Activated CD4-positive, alpha-beta T cell treated with anti-CD3 and anti-CD28 coated beads, Interleukin-2, amount 10 ng/mL, durations not matched to agents 24 days and 14 days (primary cell): Measurements from ENCODE around the gene GON4L. TPM values are rescaled to one million over a fixed set of nuclear protein-coding genes. Genes with fewer than 3 reads are reported as not detected.
"Not testable (repeated sequence)": the region's sequence is repeated elsewhere in the genome, so short reads cannot be mapped to it uniquely, and the experiment has no call there.

Source experiments
- DNase-seq: peaks from one replicate; pipeline ENCODE4 v3.0.0; 2022
- H3K27ac Mint-ChIP-seq: one replicate; pipeline ENCODE4 v1.8.0; 2022; ENCODE audit warnings: mild to moderate bottlenecking, mixed read lengths
- H3K27me3 Mint-ChIP-seq: one replicate; pipeline ENCODE4 v1.8.0; 2022; ENCODE audit warnings: mixed read lengths
- H3K36me3 Mint-ChIP-seq: one replicate; pipeline ENCODE4 v1.8.0; 2022; ENCODE audit warnings: low read depth, mild to moderate bottlenecking, mixed read lengths
- H3K4me1 Mint-ChIP-seq: one replicate; pipeline ENCODE4 v1.8.0; 2021; ENCODE audit warnings: mixed read lengths
- H3K4me3 Mint-ChIP-seq: one replicate; pipeline ENCODE4 v1.8.0; 2022; ENCODE audit warnings: mild to moderate bottlenecking, moderate library complexity, mixed read lengths
- H3K9me3 Mint-ChIP-seq: one replicate; pipeline ENCODE4 v1.8.0; 2021; ENCODE audit warnings: mixed read lengths
- intact Hi-C: fragments of 100-400 bp; cut with micrococcal nuclease; formaldehyde crosslinking; loops from one replicate; pipeline ENCODE4 v1.15.1; 2023
- total RNA-seq: library from RNA; stranded (reverse); gene quantifications from 2 replicates; pipeline ENCODE4 v1.2.3, GENCODE V29; 2022

Gene GON4L
- total RNA-seq, 1 donor from 2014 or later = 63.2 TPM

DNA sequence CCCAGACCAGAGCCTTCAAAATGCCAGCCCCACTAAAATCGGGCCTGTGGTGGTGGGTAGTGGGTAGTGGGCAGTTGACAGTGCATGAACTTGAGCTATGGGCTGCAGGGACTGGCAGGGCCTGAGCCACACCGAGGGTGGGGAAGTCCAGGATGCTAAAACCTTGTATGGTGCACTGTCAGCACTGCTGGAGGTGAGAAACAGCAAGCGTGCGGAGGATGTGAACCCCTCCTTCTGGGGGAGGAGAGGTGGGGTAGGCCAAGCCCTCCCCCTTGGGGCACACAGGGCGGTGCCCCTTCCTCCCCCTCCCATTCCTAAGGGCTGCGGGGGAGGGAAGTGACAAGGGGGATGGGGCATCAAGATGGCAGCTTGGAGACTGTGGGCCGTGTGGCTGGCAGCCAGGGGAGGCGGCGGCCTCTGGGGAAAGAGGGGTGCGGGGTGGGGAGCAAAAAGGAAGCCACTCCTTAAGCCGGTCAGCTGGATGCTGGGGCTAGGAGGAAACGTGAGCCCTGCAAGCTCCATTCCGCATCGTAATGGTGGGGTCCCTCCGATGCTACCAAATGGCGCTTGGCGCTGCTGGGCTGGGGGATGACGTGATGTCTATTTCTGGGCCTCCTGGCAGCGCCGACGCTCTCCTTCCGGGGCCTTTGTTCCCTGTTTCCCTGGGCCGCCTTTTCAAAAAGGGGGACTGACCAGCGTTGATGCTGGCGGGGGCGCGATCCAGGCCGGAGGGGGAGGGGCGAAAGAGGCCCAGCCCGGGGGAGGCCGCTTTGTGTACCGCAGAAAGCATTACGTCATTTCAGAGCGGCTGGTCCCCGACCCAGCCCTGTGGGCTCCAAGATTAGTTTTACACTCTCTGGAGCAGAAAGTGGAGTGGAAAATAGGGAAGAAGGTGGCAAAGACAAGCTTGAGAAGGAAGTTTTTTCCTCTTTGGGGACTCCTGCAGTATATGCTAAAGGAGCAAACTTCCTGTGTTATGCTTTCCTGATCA, 3.2 kb upstream of the GON4L start:
- intact Hi-C loops = loop anchor here (1.0 to 5.0 kb wide), 6 partner anchors 74 to 598 kb away; partner anchors contain the start of genes ARHGEF2, DAP3, KHDC4 and LAMTOR2
- peaks cover 36% of the 10 kb centered on the region for H3K4me1 Mint-ChIP-seq
- peaks cover 15% of the 10 kb centered on the region for H3K36me3 Mint-ChIP-seq
- H3K9me3 Mint-ChIP-seq = no peaks in the 10 kb centered on the region
- H3K27ac Mint-ChIP-seq = peak overlapping the region; percentile 95
- peak overlapping the region; percentile 90 for H3K4me3 Mint-ChIP-seq
- no peaks in the 10 kb centered on the region for H3K27me3 Mint-ChIP-seq
- peak; percentile 90 for DNase-seq

DNA sequence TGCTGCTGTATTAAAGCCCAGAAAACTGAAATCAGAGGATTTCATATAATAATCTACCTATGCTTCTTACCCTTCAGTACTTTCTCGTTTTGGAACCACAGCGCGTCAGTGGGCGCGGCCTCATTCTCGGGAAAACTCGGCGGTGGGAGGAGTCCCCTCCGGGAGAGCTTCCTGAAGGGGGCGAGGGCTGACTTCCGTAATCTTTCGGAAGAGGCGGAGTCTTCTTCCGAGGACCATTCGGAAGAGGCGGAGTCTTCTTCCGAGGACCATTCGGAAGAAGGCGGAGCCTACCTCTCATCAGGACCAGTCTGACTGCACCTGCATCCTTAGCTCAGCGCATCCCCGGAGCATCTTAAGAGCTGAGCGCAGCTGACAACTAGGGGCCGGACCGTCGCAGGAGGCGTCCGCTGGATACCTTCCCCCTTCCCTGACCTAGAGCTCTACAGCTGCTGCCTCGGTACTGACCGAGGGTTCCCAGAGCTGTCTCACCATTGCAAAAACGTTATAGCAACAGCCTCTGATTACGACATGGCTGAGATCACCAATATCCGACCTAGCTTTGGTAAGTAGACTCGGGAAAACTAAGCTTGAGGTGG, 2.3 kb upstream of the GON4L start, which contains the start of gene SYT11:
SYT11 (plus strand) TSS at position 334 of the 596 bp plus-strand sequence; CDS start at position 529, 195 bp downstream.
- intact Hi-C loops = loop anchor here (1.0 to 5.0 kb wide), 6 partner anchors 75 to 597 kb away; partner anchors contain the start of genes ARHGEF2, DAP3, KHDC4 and LAMTOR2
- peak within 1 kb of the TSS; percentile 90 for H3K4me3 Mint-ChIP-seq
- DNase-seq = peak; percentile 98
- H3K27ac Mint-ChIP-seq = peak within 1 kb of the TSS; percentile 95
- H3K9me3 Mint-ChIP-seq = no peaks in the 10 kb centered on the region
- no peaks in the 10 kb centered on the region for H3K27me3 Mint-ChIP-seq
- peaks cover 36% of the 10 kb centered on the region for H3K4me1 Mint-ChIP-seq
- H3K36me3 Mint-ChIP-seq = peaks cover 21% of the 10 kb centered on the region

DNA sequence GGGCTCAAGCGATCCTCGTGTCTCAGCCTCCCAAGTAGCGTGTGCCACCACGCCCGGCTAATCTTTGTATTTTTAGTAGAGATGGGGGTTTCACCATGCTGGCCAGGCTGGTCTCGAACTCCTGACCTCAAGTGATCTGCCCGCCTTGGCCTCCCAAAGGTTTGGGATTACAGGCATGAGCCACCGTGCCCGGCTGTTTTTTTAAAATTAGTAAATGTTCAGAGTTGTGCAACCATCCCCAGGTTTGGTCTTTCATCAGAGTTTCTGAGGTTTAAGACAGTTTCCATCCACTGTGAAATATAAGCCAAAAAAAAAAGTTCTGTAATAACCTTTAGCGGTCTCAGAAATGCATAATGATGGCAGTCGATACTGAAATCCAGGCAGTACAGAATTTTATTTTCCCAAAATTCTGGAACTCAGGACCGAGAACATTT, 1.8 kb upstream of the GON4L start:
- intact Hi-C loops = loop anchor here (1.0 to 5.0 kb wide), 6 partner anchors 75 to 597 kb away; partner anchors contain the start of genes ARHGEF2, DAP3, KHDC4 and LAMTOR2
- Mint-ChIP-seq H3K27me3 (no peaks in the 10 kb centered on the region), H3K9me3 (no peaks in the 10 kb centered on the region), H3K36me3 (peaks cover 21% of the 10 kb centered on the region), H3K4me1 (peaks cover 36% of the 10 kb centered on the region), H3K4me3 (peak overlapping the region; percentile 90), H3K27ac (peak overlapping the region; percentile 95)
- DNase-seq = no peak

DNA sequence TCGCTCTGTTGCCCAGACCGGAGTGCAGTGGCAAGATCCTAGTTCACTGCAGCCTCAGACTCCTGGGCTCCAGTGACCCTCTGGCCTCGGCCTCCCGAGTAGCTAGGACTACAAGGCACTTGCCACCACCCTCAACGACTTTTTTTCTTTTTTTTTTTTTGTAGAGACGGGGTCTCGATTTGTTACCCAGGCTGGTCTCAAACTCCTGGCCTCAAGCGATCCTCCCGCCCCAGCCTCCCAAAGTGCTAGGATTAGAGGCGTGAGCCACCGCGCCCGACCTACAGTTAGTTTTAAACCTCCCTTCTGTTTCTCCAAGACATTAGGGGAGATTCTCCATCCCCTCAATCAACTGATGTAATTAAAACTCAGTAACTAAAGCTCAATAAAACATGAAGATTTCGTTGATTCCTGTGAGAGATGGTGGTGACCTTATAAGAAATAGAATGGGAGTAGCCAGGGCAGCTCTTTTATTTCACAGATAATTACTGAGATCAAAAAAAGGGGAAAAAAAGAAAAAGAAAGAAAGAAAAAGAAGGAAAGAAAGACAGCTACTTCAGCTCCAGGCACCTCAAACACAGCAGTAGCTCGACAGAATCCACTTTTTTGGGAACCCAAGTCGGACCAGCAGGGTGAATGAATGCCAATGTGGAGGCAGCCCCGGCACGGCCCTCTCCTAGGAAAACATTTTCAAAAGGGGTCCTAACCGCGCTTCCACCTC, 598 bp downstream of the GON4L start:
- intact Hi-C loops = loop anchor here (5.0 kb wide), 2 partner anchors 121 to 169 kb away; partner anchors contain the start of genes ARHGEF2, DAP3 and YY1AP1
- Mint-ChIP-seq H3K9me3 (no peaks in the 10 kb centered on the region), H3K27ac (peak overlapping the region; percentile 96), H3K36me3 (peaks cover 36% of the 10 kb centered on the region), H3K4me1 (peaks cover 43% of the 10 kb centered on the region), H3K4me3 (peak overlapping the region; percentile 99), H3K27me3 (no peaks in the 10 kb centered on the region)
- no peak for DNase-seq

DNA sequence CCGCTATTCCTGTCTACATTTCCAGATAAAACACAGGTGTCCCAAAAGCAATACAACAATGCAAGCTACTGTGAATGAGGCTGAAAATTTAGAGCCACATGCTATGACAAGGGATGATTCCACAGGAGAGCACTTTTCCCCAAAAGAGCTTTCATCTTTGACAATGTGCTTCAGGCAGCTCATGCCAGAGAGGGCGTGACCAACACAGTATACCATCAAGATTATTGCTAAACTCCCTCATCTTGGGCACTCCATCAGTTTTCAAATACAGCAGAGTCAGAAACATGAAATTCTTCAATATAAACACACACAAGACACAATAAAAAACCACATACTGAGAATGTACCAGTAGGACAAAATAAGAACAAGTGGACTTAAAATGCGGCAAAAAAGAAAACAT, 6.7 kb downstream of the GON4L start:
- intact Hi-C loops = no loop called here
- Mint-ChIP-seq H3K27ac (peak overlapping the region; percentile 1), H3K4me1 (peaks cover 30% of the 10 kb centered on the region), H3K4me3 (peak overlapping the region; percentile 12), H3K36me3 (peaks cover 65% of the 10 kb centered on the region), H3K9me3 (no peaks in the 10 kb centered on the region), H3K27me3 (no peaks in the 10 kb centered on the region)
- no peak for DNase-seq

DNA sequence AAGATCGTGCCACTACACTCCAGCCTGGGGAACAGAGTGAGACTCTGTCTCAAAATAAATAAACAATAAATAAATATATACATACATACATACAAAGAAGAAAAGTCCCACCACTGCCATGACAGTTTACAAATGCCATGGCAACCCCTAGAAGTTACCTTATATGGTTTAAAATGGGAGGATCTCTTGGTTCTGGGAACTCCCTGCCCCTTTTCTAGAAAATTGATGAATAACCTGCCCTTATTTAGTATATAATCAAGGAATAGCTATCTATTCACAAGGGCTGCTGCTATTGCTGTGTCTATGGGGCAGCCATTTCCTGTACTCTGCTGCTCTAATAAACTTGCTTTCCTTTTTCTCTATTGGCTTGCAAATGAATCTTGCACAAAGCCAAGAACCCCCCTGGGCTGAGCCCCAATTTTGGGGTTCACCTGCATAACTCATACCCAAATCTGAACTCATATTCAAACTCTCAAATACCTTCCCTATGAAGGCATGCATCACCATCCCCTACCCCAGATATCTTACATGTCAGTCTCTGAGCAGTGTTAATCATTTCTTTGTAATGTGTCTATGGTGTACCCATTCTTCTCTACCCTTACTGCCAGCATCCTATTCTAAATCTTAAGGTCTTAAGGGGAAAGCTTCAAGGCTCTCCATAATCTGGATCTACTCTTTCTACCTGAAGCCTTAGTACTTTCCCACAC, 9.0 kb downstream of the GON4L start:
- intact Hi-C loops = no loop called here
- Mint-ChIP-seq H3K27ac (peak overlapping the region; percentile 79), H3K36me3 (peaks cover 70% of the 10 kb centered on the region), H3K27me3 (no peaks in the 10 kb centered on the region), H3K4me3 (peak overlapping the region; percentile 67), H3K4me1 (peaks cover 41% of the 10 kb centered on the region), H3K9me3 (no peaks in the 10 kb centered on the region)
- peak; percentile 67 for DNase-seq

DNA sequence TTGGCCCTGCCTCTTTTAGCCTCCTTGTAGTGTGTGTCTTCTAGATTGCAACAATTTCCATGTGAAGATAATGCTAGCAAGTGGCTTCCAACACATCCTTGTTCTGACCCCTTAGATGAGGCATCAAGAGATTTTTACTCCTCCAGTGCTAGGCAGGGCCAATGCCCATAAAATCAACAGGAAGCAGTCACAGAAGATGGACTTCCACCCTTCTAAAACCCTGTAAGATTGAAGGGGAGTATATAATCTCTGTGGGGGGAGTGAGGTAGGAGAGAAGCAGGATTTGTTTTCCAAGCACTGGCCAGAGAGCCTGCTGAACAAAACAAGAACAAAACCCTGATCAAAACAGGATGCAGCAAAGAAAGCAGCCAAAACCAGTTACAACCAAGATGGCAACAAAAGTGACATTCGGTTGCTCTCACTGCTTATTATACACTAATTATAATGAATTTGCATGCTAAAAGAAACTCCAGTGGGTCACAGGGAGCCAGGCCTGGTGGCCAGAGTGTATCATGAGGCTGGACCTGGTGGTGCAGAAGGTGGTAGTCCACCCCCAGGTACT, 12.1 kb downstream of the GON4L start:
- DNase-seq = no peak
- H3K36me3 Mint-ChIP-seq = peaks cover 58% of the 10 kb centered on the region
- intact Hi-C loops = no loop called here
- no peaks in the 10 kb centered on the region for H3K9me3 Mint-ChIP-seq
- peaks cover 33% of the 10 kb centered on the region for H3K4me1 Mint-ChIP-seq
- H3K4me3 Mint-ChIP-seq = no peak overlapping the region
- H3K27ac Mint-ChIP-seq = peak overlapping the region; percentile 54
- H3K27me3 Mint-ChIP-seq = no peaks in the 10 kb centered on the region

DNA sequence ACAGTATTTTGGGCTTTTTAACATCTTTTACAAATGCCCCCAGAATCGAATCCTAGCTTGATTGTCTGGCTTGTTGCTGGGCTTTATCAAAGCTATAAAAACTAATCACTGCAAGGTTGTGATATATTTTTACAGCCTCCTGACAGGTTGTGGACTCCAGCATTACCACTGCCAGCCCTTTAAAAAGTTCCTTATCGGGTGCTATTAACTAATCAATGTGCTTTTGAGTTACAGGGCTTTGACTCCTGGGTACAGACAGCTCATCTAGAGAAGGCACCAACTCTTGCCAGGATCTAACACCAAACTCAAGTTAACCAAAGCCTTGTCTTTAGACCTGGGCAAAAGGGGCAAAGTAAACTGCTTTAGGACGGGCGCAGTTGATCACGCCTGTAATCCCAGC, 16.6 kb downstream of the GON4L start:
- intact Hi-C loops = no loop called here
- no peak for DNase-seq
- H3K4me1 Mint-ChIP-seq = peaks cover 35% of the 10 kb centered on the region
- H3K27ac Mint-ChIP-seq = no peak overlapping the region
- H3K27me3 Mint-ChIP-seq = no peaks in the 10 kb centered on the region
- H3K4me3 Mint-ChIP-seq = no peak overlapping the region
- H3K9me3 Mint-ChIP-seq = peaks cover 4% of the 10 kb centered on the region
- H3K36me3 Mint-ChIP-seq = peaks cover 47% of the 10 kb centered on the region

DNA sequence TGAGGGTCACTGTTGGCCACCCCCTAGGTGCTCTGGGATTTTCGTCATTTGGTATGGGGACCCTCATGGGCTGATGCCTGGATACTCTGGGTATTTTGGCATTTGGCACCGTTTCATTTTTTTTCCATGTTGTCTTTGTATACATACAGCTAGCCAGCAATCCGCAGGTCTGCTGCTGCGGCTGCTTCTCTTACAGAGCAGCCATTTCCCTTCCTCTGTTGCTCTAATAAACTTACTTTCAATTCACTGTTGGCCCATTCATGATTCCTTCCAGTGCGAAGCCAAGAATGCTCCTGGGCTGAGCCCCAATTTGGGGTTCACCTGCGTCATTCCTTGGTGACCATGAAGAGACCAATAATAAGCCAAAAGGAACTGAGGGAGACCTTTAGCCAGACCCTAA, 21.5 kb downstream of the GON4L start:
- Mint-ChIP-seq H3K4me3 (no peak overlapping the region), H3K27me3 (no peaks in the 10 kb centered on the region), H3K4me1 (peaks cover 31% of the 10 kb centered on the region), H3K27ac (no peak overlapping the region), H3K36me3 (peaks cover 32% of the 10 kb centered on the region), H3K9me3 (peaks cover 4% of the 10 kb centered on the region)
- intact Hi-C loops = no loop called here
- DNase-seq = no peak

DNA sequence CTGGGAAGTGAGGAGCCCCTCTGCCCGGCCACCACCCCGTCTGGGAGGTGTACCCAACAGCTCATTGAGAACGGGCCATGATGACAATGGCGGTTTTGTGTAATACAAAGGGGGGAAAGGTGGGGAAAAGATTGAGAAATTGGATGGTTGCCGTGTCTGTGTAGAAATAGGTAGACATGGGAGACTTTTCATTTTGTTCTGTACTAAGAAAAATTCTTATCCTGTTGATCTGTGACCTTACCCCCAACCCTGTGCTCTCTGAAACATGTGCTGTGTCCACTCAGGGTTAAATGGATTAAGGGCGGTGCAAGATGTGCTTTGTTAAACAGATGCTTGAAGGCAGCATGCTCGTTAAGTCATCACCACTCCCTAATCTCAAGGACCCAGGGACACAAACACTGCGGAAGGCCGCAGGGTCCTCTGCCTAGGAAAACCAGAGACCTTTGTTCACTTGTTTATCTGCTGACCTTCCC, 22.1 kb downstream of the GON4L start:
- H3K4me3 Mint-ChIP-seq, H3K27ac Mint-ChIP-seq, H3K27me3 Mint-ChIP-seq, H3K9me3 Mint-ChIP-seq, DNase-seq, intact Hi-C loops: not testable (repeated sequence)
- Mint-ChIP-seq H3K4me1 (peaks cover 31% of the 10 kb centered on the region), H3K36me3 (peaks cover 30% of the 10 kb centered on the region)

DNA sequence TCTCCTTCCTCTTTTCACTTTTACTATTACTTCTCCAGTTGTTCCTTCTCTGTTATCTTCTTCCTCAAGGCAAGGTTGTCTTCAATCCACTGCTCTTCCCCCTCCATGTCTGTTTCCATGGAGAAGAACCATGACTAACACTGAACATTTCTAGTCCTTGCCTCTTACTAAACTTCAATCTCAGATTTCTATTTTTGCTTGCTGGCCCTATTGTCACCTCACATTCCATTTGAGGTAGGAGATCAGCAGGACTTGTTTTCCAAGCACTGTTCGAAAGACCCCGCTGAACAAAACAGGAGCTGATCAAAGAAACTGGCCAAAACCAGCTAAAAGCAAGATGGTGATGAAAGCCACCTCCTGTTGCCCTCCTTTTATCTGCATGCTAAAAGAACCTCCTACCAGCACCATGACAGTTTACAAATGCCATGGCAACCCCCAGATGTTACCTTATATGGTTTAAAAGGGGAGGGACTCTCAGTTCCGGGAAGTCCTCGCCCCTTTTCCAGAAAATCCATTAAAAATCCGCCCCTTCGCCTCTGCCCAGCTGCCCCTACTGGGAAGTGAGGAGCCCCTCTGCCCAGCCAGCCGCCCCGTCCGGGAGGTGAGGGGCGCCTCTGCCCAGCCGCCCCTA, 22.6 kb downstream of the GON4L start:
- no peak overlapping the region for H3K27ac Mint-ChIP-seq
- no peaks in the 10 kb centered on the region for H3K27me3 Mint-ChIP-seq
- no peak overlapping the region for H3K4me3 Mint-ChIP-seq
- H3K9me3 Mint-ChIP-seq = peaks cover 4% of the 10 kb centered on the region
- no peak for DNase-seq
- H3K36me3 Mint-ChIP-seq = peaks cover 29% of the 10 kb centered on the region
- H3K4me1 Mint-ChIP-seq = peaks cover 29% of the 10 kb centered on the region
- intact Hi-C loops = no loop called here

DNA sequence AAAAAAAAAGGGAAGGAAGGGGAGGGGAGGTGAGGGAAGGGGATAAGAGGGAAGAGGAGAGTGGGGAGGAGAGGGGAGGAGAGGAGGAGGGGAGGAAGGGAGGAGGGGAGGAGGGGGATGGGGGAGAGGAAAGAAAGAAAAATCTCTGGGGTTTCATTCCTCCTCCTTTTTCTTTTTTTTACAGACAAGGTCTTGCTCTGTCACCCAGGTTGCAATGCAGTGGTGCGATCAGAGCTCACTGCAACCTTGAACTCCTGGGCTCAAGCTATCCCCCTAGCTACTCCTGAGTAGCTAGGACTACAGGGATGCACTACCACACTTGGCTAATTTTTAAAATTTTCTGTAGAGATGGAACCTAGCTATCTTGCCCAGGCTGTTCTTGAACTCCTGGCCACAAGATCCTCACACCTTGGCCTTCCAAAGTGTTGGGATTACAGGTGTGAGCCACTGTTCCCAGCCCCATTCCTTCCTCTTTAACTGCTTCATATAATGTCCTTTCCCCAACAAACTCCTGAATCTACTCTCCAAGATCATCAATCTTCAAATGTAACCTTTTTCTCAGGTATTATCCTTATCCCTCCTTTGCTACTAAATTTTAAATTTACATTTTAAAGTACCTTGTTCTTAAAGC, 23.2 kb downstream of the GON4L start:
- H3K4me1 Mint-ChIP-seq = peaks cover 29% of the 10 kb centered on the region
- DNase-seq = no peak
- H3K9me3 Mint-ChIP-seq = peaks cover 4% of the 10 kb centered on the region
- no peaks in the 10 kb centered on the region for H3K27me3 Mint-ChIP-seq
- intact Hi-C loops = no loop called here
- H3K27ac Mint-ChIP-seq = no peak overlapping the region
- peaks cover 29% of the 10 kb centered on the region for H3K36me3 Mint-ChIP-seq
- H3K4me3 Mint-ChIP-seq = no peak overlapping the region
